ENCODE data around the gene KMT2E. TPM values are rescaled to one million over a fixed set of nuclear protein-coding genes. Genes with fewer than 3 reads are reported as not detected.

KMT2E gene
- total RNA-seq, 1 donor from 2014 or later, result 109 TPM

GRCh38 chr7:105068886-105069285 is 54.9 kb downstream of the KMT2E start:
- no peak for DNase-seq (ENCODE audit: low spot score in 2 of 2, unreplicated experiment in 2 of 2)
- no peak for TF ChIP-seq CTCF (IDR thresholded peaks at IDR 0.05; ENCODE audit: unreplicated experiment)
- Mint-ChIP-seq H3K4me3 (no peak overlapping the region), H3K4me1 (peaks cover 5% of the 10 kb centered on the region), H3K36me3 (peaks cover 25% of the 10 kb centered on the region), H3K27ac (no peak overlapping the region), H3K27me3 (ENCODE audit: low read depth) (no peaks in the 10 kb centered on the region), H3K9me3 (no peaks in the 10 kb centered on the region)

GRCh38 chr7:105073143-105073542 is 59.1 kb downstream of the KMT2E start:
- Mint-ChIP-seq H3K9me3 (no peaks in the 10 kb centered on the region), H3K27ac (no peak overlapping the region), H3K27me3 (ENCODE audit: low read depth) (no peaks in the 10 kb centered on the region), H3K36me3 (peaks cover 36% of the 10 kb centered on the region), H3K4me1 (no peaks in the 10 kb centered on the region), H3K4me3 (no peak overlapping the region)
- no peak for TF ChIP-seq CTCF (IDR thresholded peaks at IDR 0.05; ENCODE audit: unreplicated experiment)
- DNase-seq (ENCODE audit: low spot score in 2 of 2, unreplicated experiment in 2 of 2), result no peak

- no peak for TF ChIP-seq CTCF (IDR thresholded peaks at IDR 0.05; ENCODE audit: unreplicated experiment)
- no peak for DNase-seq (ENCODE audit: low spot score in 2 of 2, unreplicated experiment in 2 of 2)
- Mint-ChIP-seq H3K36me3 (peaks cover 46% of the 10 kb centered on the region), H3K4me3 (no peak overlapping the region), H3K27me3 (ENCODE audit: low read depth) (no peaks in the 10 kb centered on the region), H3K27ac (no peak overlapping the region), H3K9me3 (no peaks in the 10 kb centered on the region), H3K4me1 (no peaks in the 10 kb centered on the region)
These were observed 65.3 kb downstream of the KMT2E start for GRCh38 chr7:105079348-105079747.

GRCh38 chr7:105084581-105084980 is 70.6 kb downstream of the KMT2E start:
- Mint-ChIP-seq H3K27ac (no peak overlapping the region), H3K9me3 (no peaks in the 10 kb centered on the region), H3K27me3 (ENCODE audit: low read depth) (no peaks in the 10 kb centered on the region), H3K36me3 (peaks cover 37% of the 10 kb centered on the region), H3K4me1 (no peaks in the 10 kb centered on the region), H3K4me3 (no peak overlapping the region)
- DNase-seq (ENCODE audit: low spot score in 2 of 2, unreplicated experiment in 2 of 2), result no peak
- no peak for TF ChIP-seq CTCF (IDR thresholded peaks at IDR 0.05; ENCODE audit: unreplicated experiment)

GRCh38 chr7:105086850-105087249 is 72.8 kb downstream of the KMT2E start:
- no peak overlapping the region for H3K27ac Mint-ChIP-seq
- DNase-seq (ENCODE audit: low spot score in 2 of 2, unreplicated experiment in 2 of 2), result no peak
- no peak overlapping the region for H3K4me3 Mint-ChIP-seq
- H3K9me3 Mint-ChIP-seq, result no peaks in the 10 kb centered on the region
- no peaks in the 10 kb centered on the region for H3K4me1 Mint-ChIP-seq
- peaks cover 36% of the 10 kb centered on the region for H3K36me3 Mint-ChIP-seq
- TF ChIP-seq CTCF (IDR thresholded peaks at IDR 0.05; ENCODE audit: unreplicated experiment), result no peak
- no peaks in the 10 kb centered on the region for H3K27me3 Mint-ChIP-seq (ENCODE audit: low read depth)

GRCh38 chr7:105087981-105088380 is 74.0 kb downstream of the KMT2E start:
- no peaks in the 10 kb centered on the region for H3K27me3 Mint-ChIP-seq (ENCODE audit: low read depth)
- DNase-seq (ENCODE audit: low spot score in 2 of 2, unreplicated experiment in 2 of 2), result no peak
- no peaks in the 10 kb centered on the region for H3K9me3 Mint-ChIP-seq
- H3K4me3 Mint-ChIP-seq, result no peak overlapping the region
- H3K4me1 Mint-ChIP-seq, result no peaks in the 10 kb centered on the region
- no peak for TF ChIP-seq CTCF (IDR thresholded peaks at IDR 0.05; ENCODE audit: unreplicated experiment)
- H3K27ac Mint-ChIP-seq, result no peak overlapping the region
- peaks cover 39% of the 10 kb centered on the region for H3K36me3 Mint-ChIP-seq
